ENCODE measurements around the gene ANXA6.

Gene ANXA6

DNA sequence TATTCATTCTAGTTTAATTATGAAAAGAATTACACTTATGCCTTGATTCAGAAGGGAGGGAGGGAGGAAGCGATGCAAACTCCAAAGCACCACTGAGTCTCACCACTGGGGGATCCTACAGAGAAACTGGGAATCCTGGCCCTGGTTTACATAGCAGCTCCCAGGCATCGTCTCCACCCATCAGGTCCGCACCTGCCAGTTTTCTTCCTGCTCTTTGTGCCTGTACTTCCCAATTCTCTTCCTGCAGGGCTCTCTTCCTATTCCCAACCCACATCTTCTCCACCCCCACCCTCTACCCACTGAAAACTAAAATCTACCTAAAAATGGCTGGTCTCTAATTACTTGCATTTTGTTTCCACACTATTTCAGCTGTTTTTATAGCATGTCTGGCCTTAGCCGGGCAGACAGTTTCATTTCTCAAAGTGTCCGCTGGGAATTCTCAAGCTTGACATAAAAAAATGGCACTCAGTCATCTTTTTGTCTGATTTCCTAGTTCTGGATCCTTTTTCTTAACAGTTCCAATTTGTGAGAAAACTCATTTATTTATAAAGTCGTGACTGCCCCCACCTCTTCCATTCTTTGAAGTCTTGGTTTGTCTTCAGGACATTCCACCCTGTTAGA is 75.2 kb downstream of the ANXA6 start:
- DNase-seq (ENCODE audit: extremely low spot score), result no peak
- ChIA-PET CTCF (interaction anchor here (1.1 to 3.8 kb wide), 12 partner anchors 8 to 83 kb away, joined by 3 to 26 read pairs (median 6); no protein-coding TSS in a partner anchor), POLR2A (interaction anchor here (0.6 kb wide), 2 partner anchors 212 to 428 kb away, joined by 3 read pairs; no protein-coding TSS in a partner anchor)
- TF ChIP-seq, protein P1, sequence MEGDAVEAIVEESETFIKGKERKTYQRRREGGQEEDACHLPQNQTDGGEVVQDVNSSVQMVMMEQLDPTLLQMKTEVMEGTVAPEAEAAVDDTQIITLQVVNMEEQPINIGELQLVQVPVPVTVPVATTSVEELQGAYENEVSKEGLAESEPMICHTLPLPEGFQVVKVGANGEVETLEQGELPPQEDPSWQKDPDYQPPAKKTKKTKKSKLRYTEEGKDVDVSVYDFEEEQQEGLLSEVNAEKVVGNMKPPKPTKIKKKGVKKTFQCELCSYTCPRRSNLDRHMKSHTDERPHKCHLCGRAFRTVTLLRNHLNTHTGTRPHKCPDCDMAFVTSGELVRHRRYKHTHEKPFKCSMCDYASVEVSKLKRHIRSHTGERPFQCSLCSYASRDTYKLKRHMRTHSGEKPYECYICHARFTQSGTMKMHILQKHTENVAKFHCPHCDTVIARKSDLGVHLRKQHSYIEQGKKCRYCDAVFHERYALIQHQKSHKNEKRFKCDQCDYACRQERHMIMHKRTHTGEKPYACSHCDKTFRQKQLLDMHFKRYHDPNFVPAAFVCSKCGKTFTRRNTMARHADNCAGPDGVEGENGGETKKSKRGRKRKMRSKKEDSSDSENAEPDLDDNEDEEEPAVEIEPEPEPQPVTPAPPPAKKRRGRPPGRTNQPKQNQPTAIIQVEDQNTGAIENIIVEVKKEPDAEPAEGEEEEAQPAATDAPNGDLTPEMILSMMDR (IDR thresholded peaks at IDR 0.05; ENCODE audit: control extremely low read depth, extremely low read depth, low read depth, missing control alignments), result no peak

DNA sequence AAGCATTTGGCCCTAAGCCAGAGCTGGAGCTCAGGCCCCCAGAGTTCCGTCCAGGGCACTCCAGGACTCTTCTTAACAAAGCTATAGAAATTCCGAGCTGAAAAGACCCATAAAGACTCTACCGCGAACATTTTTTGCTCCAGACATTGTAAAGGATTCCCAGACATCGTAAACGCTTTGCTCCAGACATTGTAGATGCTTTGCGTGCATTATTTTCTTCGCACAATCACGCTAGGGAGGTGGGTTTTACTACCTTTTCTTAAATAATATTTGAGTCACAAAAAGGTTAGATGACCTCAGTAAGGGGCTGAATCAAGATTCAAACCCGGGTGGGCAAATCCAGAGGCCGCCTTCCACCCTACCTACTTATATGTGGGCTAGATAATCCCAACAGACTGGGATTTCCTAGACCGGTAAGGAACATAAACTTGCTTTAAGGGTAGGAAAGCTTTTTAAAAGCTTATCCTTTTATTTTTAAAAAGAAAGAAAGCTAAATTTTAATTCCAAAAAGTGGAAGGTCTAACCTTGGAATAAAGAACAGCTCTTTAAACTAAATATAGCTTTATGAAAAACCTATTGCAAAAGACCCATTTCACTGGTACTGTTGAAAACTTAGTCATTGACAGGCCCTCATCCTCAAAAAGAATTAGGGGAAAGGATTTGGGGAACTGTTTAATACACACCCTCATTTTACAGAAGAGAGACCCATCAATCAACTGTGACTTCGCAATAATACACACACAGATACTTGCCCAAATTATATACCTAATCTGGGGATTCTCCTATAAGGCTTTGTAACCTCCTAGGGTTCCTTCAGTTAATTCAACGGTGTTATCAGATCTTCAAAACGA is 75.9 kb downstream of the ANXA6 start:
- CTCF ChIA-PET, result interaction anchor here (0.8 to 3.8 kb wide), 15 partner anchors 9 to 84 kb away, joined by 3 to 26 read pairs (median 5); no protein-coding TSS in a partner anchor

DNA sequence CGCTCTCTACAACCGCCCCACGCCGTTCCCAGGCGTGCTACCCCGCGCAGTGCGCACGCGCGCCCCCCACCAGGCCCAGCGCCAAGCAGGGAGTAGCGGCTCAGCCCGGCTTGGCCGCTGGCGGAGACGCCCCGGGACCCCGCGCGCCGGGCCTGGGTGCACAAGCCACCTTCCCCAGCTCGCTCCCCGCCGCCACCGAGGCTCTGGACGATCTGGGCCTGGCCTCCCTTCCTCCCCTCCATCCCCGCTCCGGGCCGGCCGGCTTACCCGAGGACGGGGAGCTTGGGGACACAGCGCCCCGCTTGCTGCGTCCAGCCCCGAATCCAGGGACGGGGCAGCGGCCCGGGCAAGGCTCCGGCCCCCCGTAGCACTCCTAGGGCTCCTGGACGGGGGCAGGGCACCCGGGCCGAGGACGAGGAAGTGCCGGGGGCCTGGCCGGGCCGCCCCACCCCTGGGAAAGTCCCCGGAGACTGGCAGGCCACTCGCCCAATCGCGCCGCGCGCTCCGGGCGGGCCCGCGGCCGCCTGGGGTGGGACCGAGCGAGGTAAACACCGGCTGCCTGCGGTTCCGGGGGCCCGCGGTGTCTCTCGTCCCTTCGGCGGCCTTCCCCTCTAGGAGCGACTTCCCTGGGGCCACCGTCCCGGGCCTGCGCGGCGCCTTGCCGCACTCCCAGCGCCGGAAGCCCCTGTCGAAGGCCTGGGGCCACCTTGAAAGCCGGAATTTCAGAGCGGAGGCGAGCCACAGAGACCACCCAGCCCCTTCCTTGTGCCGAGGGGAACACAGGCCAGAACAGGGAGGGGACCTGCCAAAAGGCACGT is 76.8 kb downstream of the ANXA6 start, which contains the start of gene TNIP1:
Gene TNIP1, minus strand, starts transcription at position 422 of the 818 bp plus-strand sequence. CDS start 15,939 bp downstream, outside the sequence.
- POLR2A ChIA-PET, result interaction anchor here (0.6 to 1.4 kb wide), 2 partner anchors 13 to 17 kb away, joined by 3 read pairs; no protein-coding TSS in a partner anchor
- peak; percentile 97 for DNase-seq (ENCODE audit: extremely low spot score)
- TF ChIP-seq, protein P1 (IDR thresholded peaks at IDR 0.05; ENCODE audit: control extremely low read depth, extremely low read depth, low read depth, missing control alignments), result no peak
- CTCF ChIA-PET, result interaction anchor here (0.7 to 3.8 kb wide), 14 partner anchors 9 to 84 kb away, joined by 3 to 26 read pairs (median 5); no protein-coding TSS in a partner anchor

More for the DNA sequence above, 75.9 kb downstream of the ANXA6 start:
- POLR2A ChIA-PET, result interaction anchor here (0.6 kb wide), 2 partner anchors 16 to 429 kb away, joined by 3 read pairs; no protein-coding TSS in a partner anchor
- DNase-seq (ENCODE audit: extremely low spot score), result no peak
- TF ChIP-seq, protein P1 (IDR thresholded peaks at IDR 0.05; ENCODE audit: control extremely low read depth, extremely low read depth, low read depth, missing control alignments), result no peak

DNA sequence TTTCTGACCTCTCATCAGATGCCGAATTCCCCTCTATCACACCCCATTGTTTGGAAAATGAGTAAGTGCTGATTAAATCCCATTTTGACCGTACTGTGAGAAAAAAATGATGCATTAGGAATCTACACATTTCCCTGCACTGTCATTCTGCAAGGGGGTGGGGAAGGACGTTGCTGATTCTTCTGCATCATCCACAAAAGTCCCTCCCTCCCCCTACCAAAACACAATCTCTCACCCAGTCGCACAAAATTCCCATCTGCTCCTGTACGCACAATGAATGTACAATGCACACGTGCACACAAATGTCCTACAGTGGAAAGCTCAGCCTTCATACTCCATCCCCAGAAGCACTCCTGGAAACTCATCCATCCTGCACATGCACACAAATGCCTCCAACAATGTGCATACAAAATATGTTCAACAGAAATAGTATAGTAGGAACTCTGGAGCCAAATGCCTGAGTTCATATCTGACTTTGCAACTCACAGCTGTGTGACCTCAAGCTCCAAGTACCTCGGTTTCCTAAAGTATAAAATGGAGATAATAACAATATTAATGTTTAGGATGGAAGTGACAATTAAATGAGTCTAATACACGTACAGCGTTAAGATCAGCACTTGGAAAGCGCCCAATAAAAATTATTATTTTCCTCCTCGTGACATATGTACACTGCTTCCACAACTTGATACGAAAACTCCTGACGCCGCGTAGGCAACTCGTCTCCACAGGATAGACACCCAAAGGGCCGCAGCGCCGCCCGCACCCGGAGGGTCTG is 77.6 kb downstream of the ANXA6 start:
- POLR2A ChIA-PET, result interaction anchor here (1.1 to 1.4 kb wide), 2 partner anchors 12 to 35 kb away, joined by 3 read pairs; no protein-coding TSS in a partner anchor
- TF ChIP-seq, protein P1 (IDR thresholded peaks at IDR 0.05; ENCODE audit: control extremely low read depth, extremely low read depth, low read depth, missing control alignments), result no peak
- no peak for DNase-seq (ENCODE audit: extremely low spot score)
- CTCF ChIA-PET, result interaction anchor here (1.2 to 3.8 kb wide), 7 partner anchors 8 to 150 kb away, joined by 3 to 16 read pairs (median 3); no protein-coding TSS in a partner anchor

DNA sequence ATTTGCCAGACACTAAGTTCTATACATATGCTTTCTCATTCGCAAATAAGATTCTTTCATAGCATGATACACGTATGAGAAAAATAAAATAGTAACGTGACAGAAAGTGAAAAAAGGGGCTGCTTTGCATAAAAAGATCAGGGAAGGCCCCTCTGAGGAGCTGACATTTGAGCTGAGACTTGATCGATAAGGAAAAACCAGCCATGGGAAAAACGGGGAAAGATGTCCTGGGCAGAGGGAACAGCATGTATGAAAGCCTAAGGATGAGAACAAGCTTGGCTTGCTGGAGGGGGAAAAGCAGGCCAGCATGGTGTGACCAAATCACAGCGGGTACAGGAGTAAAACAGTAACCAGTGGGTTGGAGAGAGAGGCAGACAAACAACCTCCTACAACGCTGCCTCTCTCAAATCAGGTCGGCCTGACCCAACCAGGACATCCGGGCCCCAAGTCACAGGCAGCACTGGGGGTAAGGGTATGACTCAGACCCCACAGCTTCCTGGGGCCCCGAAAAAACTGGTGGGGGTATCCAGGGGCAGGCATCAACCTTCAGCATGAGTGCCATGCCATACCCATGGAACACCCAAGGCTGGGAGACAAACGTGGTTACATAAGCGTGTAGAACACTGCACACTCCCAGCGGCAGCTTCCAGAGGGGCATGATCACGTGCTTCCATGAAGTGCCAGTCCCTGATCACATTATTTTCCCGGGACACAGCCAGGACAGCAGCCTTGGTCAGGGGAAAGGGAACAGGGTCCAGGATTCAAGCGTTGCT is 78.9 kb downstream of the ANXA6 start:
- ChIA-PET CTCF (interaction anchor here (0.7 to 3.6 kb wide), 9 partner anchors 10 to 151 kb away, joined by 3 to 15 read pairs (median 3); no protein-coding TSS in a partner anchor), POLR2A (interaction anchor here (0.8 to 1.1 kb wide), 2 partner anchors 10 to 37 kb away, joined by 3 to 4 read pairs; no protein-coding TSS in a partner anchor)
- DNase-seq (ENCODE audit: extremely low spot score), result peak; percentile 79
- TF ChIP-seq, protein P1 (IDR thresholded peaks at IDR 0.05; ENCODE audit: control extremely low read depth, extremely low read depth, low read depth, missing control alignments), result no peak
